MCF 10A (cell line): Measurements from ENCODE around the gene KNTC1. TPM values are rescaled to one million over a fixed set of nuclear protein-coding genes. Genes with fewer than 3 reads are reported as not detected.
"Not testable (repeated sequence)": the region's sequence is repeated elsewhere in the genome, so short reads cannot be mapped to it uniquely, and the experiment has no call there.

Source experiments
- BruUV-seq: library from RNA; stranded (reverse); fragments of 400-500 nt; replicated peaks from 2 replicates; lab custom pipeline; 2021; lab: Mats Ljungman, UMichigan
- CTCF ChIA-PET: fragments of 300-600 bp; sonication (Branson Sonifier 250); formaldehyde crosslinking; extraction: SDS; loops from one replicate; lab custom pipeline; 2021; ENCODE audit warnings: antibody characterized with exemption, inconsistent platforms; lab: Yijun Ruan, JAX
- POLR2A ChIA-PET: fragments of 300-600, 350-650 bp; sonication (Branson Sonifier 250); formaldehyde crosslinking; extraction: SDS; loops from one replicate; lab custom pipeline; 2020; ENCODE audit warnings: antibody characterized with exemption, inconsistent platforms; lab: Yijun Ruan, JAX
- DNase-seq: peaks from one replicate; pipeline ENCODE4 v3.0.0-alpha.2; 2018; ENCODE audit not compliant: unreplicated experiment
- H3K27ac Mint-ChIP-seq: one replicate; pipeline ENCODE4 v1.8.0; 2022; ENCODE audit warnings: mild to moderate bottlenecking, low read depth, mixed read lengths; ENCODE audit not compliant: unreplicated experiment
- H3K27me3 Mint-ChIP-seq: one replicate; pipeline ENCODE4 v1.8.0; 2022; ENCODE audit warnings: mixed read lengths; ENCODE audit not compliant: insufficient read depth, unreplicated experiment
- H3K36me3 Mint-ChIP-seq: one replicate; pipeline ENCODE4 v1.8.0; 2022; ENCODE audit warnings: mild to moderate bottlenecking, moderate library complexity, mixed read lengths; ENCODE audit not compliant: insufficient read depth, unreplicated experiment
- H3K4me1 Mint-ChIP-seq: one replicate; pipeline ENCODE4 v1.8.0; 2022; ENCODE audit warnings: mixed read lengths; ENCODE audit not compliant: insufficient read depth, unreplicated experiment
- H3K4me3 Mint-ChIP-seq: one replicate; pipeline ENCODE4 v1.8.0; 2022; ENCODE audit warnings: mild to moderate bottlenecking, moderate library complexity, mixed read lengths; ENCODE audit not compliant: unreplicated experiment
- H3K9me3 Mint-ChIP-seq: one replicate; pipeline ENCODE4 v1.8.0; 2022; ENCODE audit warnings: mixed read lengths; ENCODE audit not compliant: unreplicated experiment
- intact Hi-C: fragments of 100-400 bp; cut with micrococcal nuclease; formaldehyde crosslinking; loops from 2 replicates; pipeline ENCODE4 v1.14.1; 2022
- total RNA-seq: library from RNA; stranded (reverse); gene quantifications from 2 replicates; pipeline ENCODE4 v1.2.3, GENCODE V29; 2022
- TF ChIP-seq, protein P1 (sequence below): fragments of 200-600 bp; IDR thresholded peaks from one replicate; pipeline ENCODE4 v1.8.0; 2022; ENCODE audit warnings: antibody characterized with exemption, mild to moderate bottlenecking; ENCODE audit not compliant: unreplicated experiment

The KNTC1 gene
- total RNA-seq, 1 experiment from 2014 or later: 26.1 TPM

DNA sequence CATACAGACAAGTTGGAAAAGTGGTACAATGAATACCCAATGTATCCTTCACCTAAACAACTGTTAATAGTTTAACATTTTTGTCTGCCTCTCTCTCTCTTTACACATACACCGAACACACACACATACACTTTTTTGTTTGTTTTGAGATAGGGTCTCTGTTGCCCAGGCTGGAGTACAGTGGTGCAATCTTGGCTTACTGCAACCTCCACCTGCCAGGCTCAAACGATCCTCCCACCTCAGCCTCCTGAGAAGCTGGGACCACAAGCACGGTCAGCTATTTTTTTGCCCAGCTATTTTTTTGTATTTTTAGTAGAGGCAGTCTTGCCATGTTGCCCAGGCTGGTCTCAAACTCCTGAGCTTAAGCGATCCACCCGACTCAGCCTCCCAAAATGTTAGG is 43.1 kb upstream of the KNTC1 start:
- ChIA-PET CTCF (interaction anchor here (0.6 to 1.4 kb wide), 3 partner anchors 9 to 104 kb away, joined by 3 to 5 read pairs (median 4); no protein-coding TSS in a partner anchor), POLR2A (interaction anchor here (2.6 kb wide), 1 partner anchor 15 kb away, joined by 17 read pairs; no protein-coding TSS in a partner anchor)
- H3K36me3 Mint-ChIP-seq: peaks cover 93% of the 10 kb centered on the region
- H3K9me3 Mint-ChIP-seq: no peaks in the 10 kb centered on the region
- intact Hi-C loops: no loop called here
- H3K27ac Mint-ChIP-seq: no peak overlapping the region
- H3K4me1 Mint-ChIP-seq: no peaks in the 10 kb centered on the region
- TF ChIP-seq, protein P1, sequence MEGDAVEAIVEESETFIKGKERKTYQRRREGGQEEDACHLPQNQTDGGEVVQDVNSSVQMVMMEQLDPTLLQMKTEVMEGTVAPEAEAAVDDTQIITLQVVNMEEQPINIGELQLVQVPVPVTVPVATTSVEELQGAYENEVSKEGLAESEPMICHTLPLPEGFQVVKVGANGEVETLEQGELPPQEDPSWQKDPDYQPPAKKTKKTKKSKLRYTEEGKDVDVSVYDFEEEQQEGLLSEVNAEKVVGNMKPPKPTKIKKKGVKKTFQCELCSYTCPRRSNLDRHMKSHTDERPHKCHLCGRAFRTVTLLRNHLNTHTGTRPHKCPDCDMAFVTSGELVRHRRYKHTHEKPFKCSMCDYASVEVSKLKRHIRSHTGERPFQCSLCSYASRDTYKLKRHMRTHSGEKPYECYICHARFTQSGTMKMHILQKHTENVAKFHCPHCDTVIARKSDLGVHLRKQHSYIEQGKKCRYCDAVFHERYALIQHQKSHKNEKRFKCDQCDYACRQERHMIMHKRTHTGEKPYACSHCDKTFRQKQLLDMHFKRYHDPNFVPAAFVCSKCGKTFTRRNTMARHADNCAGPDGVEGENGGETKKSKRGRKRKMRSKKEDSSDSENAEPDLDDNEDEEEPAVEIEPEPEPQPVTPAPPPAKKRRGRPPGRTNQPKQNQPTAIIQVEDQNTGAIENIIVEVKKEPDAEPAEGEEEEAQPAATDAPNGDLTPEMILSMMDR: no peak
- no peaks in the 10 kb centered on the region for H3K27me3 Mint-ChIP-seq
- no TSS peak for BruUV-seq
- H3K4me3 Mint-ChIP-seq: no peak overlapping the region
- DNase-seq: no peak

DNA sequence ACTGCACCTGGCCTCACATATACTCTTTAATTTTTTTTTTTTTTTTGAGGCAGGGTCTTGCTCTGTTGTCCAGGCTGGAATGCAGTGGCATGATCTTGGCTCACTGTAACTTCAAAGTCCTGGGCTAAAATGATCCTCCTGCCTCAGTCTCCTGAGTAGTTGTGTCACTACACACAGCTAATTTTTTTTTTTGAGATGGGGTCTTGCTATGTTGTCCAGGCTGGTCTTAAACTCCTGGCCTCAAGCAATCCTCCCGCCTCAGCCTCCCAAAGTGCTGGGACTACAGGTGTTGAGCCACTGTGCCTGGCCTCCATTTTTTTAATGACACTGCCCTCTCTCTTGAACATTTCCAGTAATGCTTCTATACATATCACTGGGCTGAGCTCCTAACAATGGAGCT is 42.7 kb upstream of the KNTC1 start:
- not testable (repeated sequence) for H3K4me3 Mint-ChIP-seq, DNase-seq

DNA sequence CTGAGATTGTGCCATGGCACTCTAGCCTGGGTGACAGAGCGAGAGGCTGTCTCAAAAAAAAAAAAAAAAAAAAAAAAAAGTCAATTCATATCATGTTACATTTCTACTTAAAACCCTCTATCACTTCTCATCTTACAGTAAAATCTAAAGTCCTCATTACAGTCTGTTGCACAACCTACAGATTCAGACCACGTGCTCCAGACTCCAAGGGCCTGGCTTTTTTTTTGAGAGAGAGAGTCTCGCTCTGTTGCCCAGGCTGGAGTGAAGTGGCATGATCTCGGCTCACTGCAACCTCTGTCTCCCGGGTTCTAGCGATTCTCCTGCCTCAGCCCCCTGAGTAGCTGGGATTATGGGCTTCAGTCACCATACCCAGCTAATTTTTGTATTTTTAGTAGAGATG is 40.7 kb upstream of the KNTC1 start:
- not testable (repeated sequence) for H3K9me3 Mint-ChIP-seq

More for the DNA sequence above, 42.7 kb upstream of the KNTC1 start:
- BruUV-seq, H3K27me3 Mint-ChIP-seq, H3K9me3 Mint-ChIP-seq, intact Hi-C loops, H3K4me1 Mint-ChIP-seq, H3K27ac Mint-ChIP-seq: not testable (repeated sequence)
- H3K36me3 Mint-ChIP-seq: peaks cover 93% of the 10 kb centered on the region
- ChIA-PET POLR2A (interaction anchor here (1.4 to 2.6 kb wide), 2 partner anchors 14 to 20 kb away, joined by 3 to 17 read pairs; no protein-coding TSS in a partner anchor), CTCF (interaction anchor here (0.5 to 1.4 kb wide), 3 partner anchors 13 to 804 kb away, joined by 4 to 5 read pairs (median 4); no protein-coding TSS in a partner anchor)

DNA sequence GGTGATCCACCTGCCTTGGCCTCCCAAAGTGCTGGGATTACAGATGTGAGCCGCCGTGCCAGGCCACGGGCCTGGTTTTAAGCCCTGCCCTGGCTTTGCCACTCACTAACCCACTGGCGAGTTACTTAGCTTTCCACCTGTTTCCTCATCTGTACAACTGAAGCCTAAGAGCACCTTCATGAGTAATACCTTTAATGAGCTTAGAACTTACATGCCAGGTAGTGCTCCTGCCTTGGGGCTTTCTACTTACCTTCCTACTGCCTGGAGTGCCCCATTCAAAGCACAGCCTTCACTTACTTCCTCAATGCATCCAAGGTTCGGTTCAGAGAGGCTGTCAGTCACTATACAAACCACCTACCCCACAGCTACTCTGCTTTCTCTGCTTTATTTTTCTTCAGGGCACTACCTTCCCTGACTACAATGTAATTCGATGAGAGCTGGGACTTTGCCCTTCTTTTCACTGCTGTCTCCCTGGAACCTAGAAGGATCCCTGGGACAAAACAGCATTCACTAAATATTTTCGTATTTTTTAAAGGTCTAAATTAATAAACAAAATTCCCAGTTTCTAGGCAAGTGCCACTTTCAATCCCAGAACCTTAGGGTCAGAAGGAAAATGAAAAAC is 40.1 kb upstream of the KNTC1 start:
- Mint-ChIP-seq H3K4me1 (no peaks in the 10 kb centered on the region), H3K36me3 (peaks cover 92% of the 10 kb centered on the region), H3K4me3 (no peak overlapping the region), H3K27ac (no peak overlapping the region), H3K27me3 (no peaks in the 10 kb centered on the region), H3K9me3 (no peaks in the 10 kb centered on the region)
- no peak for DNase-seq
- intact Hi-C loops: no loop called here
- CTCF ChIA-PET: no interaction called here
- BruUV-seq: no TSS peak
- TF ChIP-seq, protein P1: no peak
- POLR2A ChIA-PET: interaction anchor here (2.3 kb wide), 1 partner anchor 13 kb away, joined by 7 read pairs; no protein-coding TSS in a partner anchor

More for the DNA sequence above, 40.7 kb upstream of the KNTC1 start:
- BruUV-seq, intact Hi-C loops, H3K27ac Mint-ChIP-seq, CTCF ChIA-PET, H3K4me1 Mint-ChIP-seq, H3K27me3 Mint-ChIP-seq, H3K4me3 Mint-ChIP-seq: not testable (repeated sequence)
- POLR2A ChIA-PET: interaction anchor here (1.3 to 2.3 kb wide), 2 partner anchors 13 to 15 kb away, joined by 5 to 7 read pairs; partner anchors contain the start of gene ZCCHC8
- peaks cover 92% of the 10 kb centered on the region for H3K36me3 Mint-ChIP-seq
- DNase-seq: peak; percentile 55

DNA sequence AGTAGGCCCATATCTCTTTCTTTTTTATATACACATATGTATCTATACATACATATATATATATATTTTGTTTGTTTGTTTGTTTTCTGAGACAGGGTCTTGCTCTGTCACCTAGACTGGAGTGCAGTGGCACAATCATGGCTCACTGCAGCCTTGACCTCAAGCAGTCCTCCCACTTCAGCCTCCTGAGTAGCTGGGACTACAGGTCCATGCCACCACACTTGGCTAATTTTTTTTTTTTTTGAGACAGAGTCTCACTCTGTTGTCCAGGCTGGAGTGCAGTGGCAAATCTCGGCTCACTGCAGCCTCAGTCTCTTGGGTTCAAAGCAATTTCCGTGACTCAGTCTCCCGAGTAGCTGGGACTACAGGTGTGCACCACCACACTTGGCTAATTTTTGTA is 39.2 kb upstream of the KNTC1 start:
- CTCF ChIA-PET, H3K4me3 Mint-ChIP-seq, intact Hi-C loops, H3K27ac Mint-ChIP-seq, H3K27me3 Mint-ChIP-seq, POLR2A ChIA-PET, BruUV-seq, H3K4me1 Mint-ChIP-seq, H3K9me3 Mint-ChIP-seq, DNase-seq: not testable (repeated sequence)
- peaks cover 96% of the 10 kb centered on the region for H3K36me3 Mint-ChIP-seq
